A673 (cell line): ENCODE data around the gene BBS9.

Experiments used
- EZH2 ChIP-seq: fragments of 200-600 bp; sonication (generic); IDR thresholded peaks from 2 replicates; pipeline ENCODE4 v1.6.1; 2017; ENCODE audit warnings: borderline replicate concordance, low read depth, mild to moderate bottlenecking, mixed read lengths, antibody characterized with exemption, low read length; ENCODE audit not compliant: poor library complexity, severe bottlenecking
- TF ChIP-seq, protein P1 (sequence below): fragments of 300-800, 200-600 bp; sonication (generic); conservative IDR thresholded peaks from 2 replicates; pipeline ENCODE4 v1.5.1; 2017; ENCODE audit warnings: low read depth, mild to moderate bottlenecking, antibody characterized with exemption, low read length, moderate library complexity, mixed read lengths

DNA sequence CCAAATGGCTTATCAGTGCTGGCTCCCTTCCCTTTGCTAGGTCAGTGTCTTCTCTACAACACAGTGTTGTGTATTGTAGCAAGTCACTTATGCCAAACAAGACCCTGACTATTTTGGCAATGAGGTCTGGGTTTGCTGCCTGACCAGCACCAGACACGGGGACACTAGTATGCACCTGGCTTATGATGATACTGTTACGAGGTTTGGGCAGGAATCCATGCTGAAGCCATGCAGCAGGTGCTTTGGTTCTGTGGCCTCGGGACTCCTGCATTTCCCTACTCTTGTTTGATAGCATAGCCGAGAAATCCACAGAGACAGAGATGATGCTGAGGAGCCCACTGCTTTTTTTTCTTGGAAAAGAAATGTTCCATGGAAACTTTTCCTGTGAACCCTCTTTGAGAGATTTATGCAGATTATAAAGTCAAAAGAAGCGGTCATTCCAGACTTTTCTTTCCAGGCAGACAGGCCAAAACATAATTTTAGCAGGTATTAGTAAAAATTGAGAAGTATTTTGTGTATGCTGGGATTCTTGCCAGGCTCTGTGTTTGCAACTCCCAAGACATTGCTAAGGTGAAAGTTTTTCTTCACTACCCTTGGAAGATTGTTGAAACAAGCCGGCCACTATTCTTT is 291.1 kb downstream of the BBS9 start:
- TF ChIP-seq, protein P1, sequence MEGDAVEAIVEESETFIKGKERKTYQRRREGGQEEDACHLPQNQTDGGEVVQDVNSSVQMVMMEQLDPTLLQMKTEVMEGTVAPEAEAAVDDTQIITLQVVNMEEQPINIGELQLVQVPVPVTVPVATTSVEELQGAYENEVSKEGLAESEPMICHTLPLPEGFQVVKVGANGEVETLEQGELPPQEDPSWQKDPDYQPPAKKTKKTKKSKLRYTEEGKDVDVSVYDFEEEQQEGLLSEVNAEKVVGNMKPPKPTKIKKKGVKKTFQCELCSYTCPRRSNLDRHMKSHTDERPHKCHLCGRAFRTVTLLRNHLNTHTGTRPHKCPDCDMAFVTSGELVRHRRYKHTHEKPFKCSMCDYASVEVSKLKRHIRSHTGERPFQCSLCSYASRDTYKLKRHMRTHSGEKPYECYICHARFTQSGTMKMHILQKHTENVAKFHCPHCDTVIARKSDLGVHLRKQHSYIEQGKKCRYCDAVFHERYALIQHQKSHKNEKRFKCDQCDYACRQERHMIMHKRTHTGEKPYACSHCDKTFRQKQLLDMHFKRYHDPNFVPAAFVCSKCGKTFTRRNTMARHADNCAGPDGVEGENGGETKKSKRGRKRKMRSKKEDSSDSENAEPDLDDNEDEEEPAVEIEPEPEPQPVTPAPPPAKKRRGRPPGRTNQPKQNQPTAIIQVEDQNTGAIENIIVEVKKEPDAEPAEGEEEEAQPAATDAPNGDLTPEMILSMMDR, result no peak
- TF ChIP-seq EZH2, result no peak
